Thoracic aorta (tissue), 2 donors: ENCODE measurements around the gene TIFAB. TPM values are rescaled to one million over a fixed set of nuclear protein-coding genes. Genes with fewer than 3 reads are reported as not detected.

Source experiments
- ATAC-seq: fragments of 150-250 bp; one replicate; pipeline ENCODE4 v1.8.0; 2017; ENCODE audit warnings: low read depth; ENCODE audit not compliant: insufficient number of reproducible peaks, low FRiP score
- DNase-seq: peaks from one replicate; pipeline ENCODE4 v3.0.0-alpha.2; 2020; ENCODE audit warnings: low spot score
- H3K27ac ChIP-seq, 2 donors: fragments of 200-600 bp; sonication (generic); 1 replicate in 1 of 2; 2 replicates in 1 of 2; pipeline ENCODE4 v1.5.1; 2016; ENCODE audit warnings: mild to moderate bottlenecking in 2 of 2, moderate library complexity in 2 of 2
- H3K27me3 ChIP-seq: fragments of 200-600 bp; sonication (generic); replicated peaks from 2 replicates; pipeline ENCODE4 v1.6.0; 2016; ENCODE audit warnings: mild to moderate bottlenecking; ENCODE audit not compliant: insufficient read depth
- H3K36me3 ChIP-seq: fragments of 200-600 bp; sonication (generic); one replicate; pipeline ENCODE4 v1.5.1; 2016
- H3K4me1 ChIP-seq, 2 donors: fragments of 200-600 bp; sonication (generic); 1 replicate in 1 of 2; 2 replicates in 1 of 2; pipeline versions ENCODE4 v1.5.1 to v1.6.0; 2016; ENCODE audit warnings: low read depth in 2 of 2, mild to moderate bottlenecking in 1 of 2; ENCODE audit not compliant: control insufficient read depth in 1 of 2
- H3K4me3 ChIP-seq: fragments of 200-600 bp; sonication (generic); 2 replicates; pipeline ENCODE4 v1.5.1; 2016; ENCODE audit warnings: mild to moderate bottlenecking
- H3K9me3 ChIP-seq: fragments of 200-600 bp; sonication (generic); 2 replicates; pipeline ENCODE4 v1.5.1; 2016
- CTCF ChIP-seq: fragments of 200-600 bp; sonication (generic); IDR thresholded peaks from one replicate; pipeline ENCODE4 v1.5.1; 2019; ENCODE audit warnings: antibody characterized with exemption
- total RNA-seq, 2 donors: library from RNA; depleted of rRNA; stranded (reverse); fragments of >200 nt; gene quantifications; one replicate each; pipeline versions ENCODE4 v1.1.0 to v1.2.3, GENCODE V29; 2016

Gene TIFAB
- total RNA-seq, 2 donors from 2014 or later, result not detected

GRCh38 chr5:135458356-135458755 is 6.2 kb upstream of the TIFAB start:
- no peak for TF ChIP-seq CTCF
- Histone ChIP-seq H3K27me3 (no peaks in the 10 kb centered on the region), H3K27ac (no peak overlapping the region), H3K4me3 (no peak overlapping the region), H3K4me1 (peaks cover 11 to 20% of the 10 kb centered on the region in 2 donors), H3K36me3 (no peaks in the 10 kb centered on the region), H3K9me3 (no peaks in the 10 kb centered on the region)
- DNase-seq (no peak), ATAC-seq (no peak)

- TF ChIP-seq CTCF, result peak; percentile 57
- ATAC-seq, result peak; percentile 34
- no peaks in the 10 kb centered on the region for H3K36me3 ChIP-seq
- H3K27me3 ChIP-seq, result no peaks in the 10 kb centered on the region
- no peak overlapping the region for H3K27ac ChIP-seq
- H3K4me3 ChIP-seq, result no peak overlapping the region
- peaks cover 11 to 20% of the 10 kb centered on the region in 2 donors for H3K4me1 ChIP-seq
- no peak for DNase-seq
- no peaks in the 10 kb centered on the region for H3K9me3 ChIP-seq
These were observed 5.4 kb upstream of the TIFAB start for GRCh38 chr5:135457424-135458071.

GRCh38 chr5:135456238-135457099 is 4.3 kb upstream of the TIFAB start:
- no peaks in the 10 kb centered on the region for H3K36me3 ChIP-seq
- no peak for ATAC-seq
- H3K27ac ChIP-seq, result no peak overlapping the region
- H3K9me3 ChIP-seq, result no peaks in the 10 kb centered on the region
- no peak for DNase-seq
- TF ChIP-seq CTCF, result no peak
- no peak overlapping the region for H3K4me3 ChIP-seq
- peaks cover 11 to 20% of the 10 kb centered on the region in 2 donors for H3K4me1 ChIP-seq
- no peaks in the 10 kb centered on the region for H3K27me3 ChIP-seq

GRCh38 chr5:135455876-135456237 is 3.7 kb upstream of the TIFAB start:
- TF ChIP-seq CTCF, result no peak
- H3K27me3 ChIP-seq, result no peaks in the 10 kb centered on the region
- no peak for DNase-seq

GRCh38 chr5:135454946-135455345 is 2.8 kb upstream of the TIFAB start:
- H3K9me3 ChIP-seq, result no peaks in the 10 kb centered on the region
- H3K4me3 ChIP-seq, result no peak overlapping the region
- H3K27me3 ChIP-seq, result no peaks in the 10 kb centered on the region
- ATAC-seq (no peak), DNase-seq (no peak)
- no peaks in the 10 kb centered on the region for H3K36me3 ChIP-seq
- no peak overlapping the region for H3K27ac ChIP-seq
- peaks cover 11 to 20% of the 10 kb centered on the region in 2 donors for H3K4me1 ChIP-seq
- no peak for TF ChIP-seq CTCF

More at GRCh38 chr5:135455876-135456237, 3.7 kb upstream of the TIFAB start:
- Histone ChIP-seq H3K4me1 (peaks cover 11 to 20% of the 10 kb centered on the region in 2 donors), H3K27ac (no peak overlapping the region), H3K9me3 (no peaks in the 10 kb centered on the region), H3K36me3 (no peaks in the 10 kb centered on the region), H3K4me3 (no peak overlapping the region)
- no peak for ATAC-seq
